HG02798 (cell line): ENCODE measurements around the gene STYXL2.

ENCODE experiments used
- ATAC-seq: cut with Tn5 transposase; IDR thresholded peaks from one replicate; pipeline ENCODE4 v1.9.1; 2021; ENCODE audit warnings: mild to moderate bottlenecking; ENCODE audit not compliant: unreplicated experiment, poor library complexity

STYXL2 gene

DNA sequence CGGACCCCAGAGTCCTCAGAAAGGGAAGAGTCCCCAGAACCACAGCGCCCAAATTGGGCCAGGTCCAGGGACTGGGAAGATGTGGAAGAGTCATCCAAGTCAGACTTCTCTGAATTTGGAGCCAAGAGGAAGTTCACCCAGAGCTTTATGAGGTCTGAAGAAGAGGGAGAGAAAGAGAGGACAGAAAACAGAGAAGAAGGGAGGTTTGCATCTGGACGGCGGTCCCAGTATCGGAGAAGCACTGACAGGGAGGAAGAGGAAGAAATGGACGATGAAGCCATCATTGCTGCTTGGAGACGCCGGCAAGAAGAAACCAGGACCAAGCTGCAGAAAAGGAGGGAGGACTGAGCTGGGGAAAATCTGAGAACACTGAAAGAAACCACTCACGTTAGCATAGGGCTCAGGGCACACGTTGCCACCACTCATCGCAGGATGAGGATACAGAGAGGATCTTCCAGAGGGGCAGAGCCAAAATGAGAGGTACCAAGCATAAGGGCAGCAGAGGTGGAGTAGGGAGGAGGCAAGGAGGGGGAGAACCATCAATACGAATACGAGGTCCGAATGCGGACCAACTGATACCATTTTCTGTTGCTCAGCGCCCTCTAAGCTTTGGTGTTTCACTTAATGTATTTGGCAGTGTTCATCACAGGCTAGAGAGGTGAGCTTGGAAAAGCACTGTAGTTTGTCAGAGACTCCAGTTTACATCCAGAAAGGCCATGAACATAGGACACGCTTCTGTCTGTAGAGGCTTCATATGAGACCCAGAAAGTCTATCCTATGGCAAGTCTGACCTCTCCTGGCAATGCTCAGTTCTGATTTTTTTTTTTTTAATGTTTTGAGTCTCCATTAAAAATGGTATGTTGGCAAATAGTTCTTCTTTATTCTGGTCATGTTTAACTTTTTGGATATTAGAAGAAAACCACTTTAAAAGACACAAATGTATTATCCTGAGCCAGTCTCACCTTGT is 34.7 kb downstream of the STYXL2 start:
- ATAC-seq = no peak

DNA sequence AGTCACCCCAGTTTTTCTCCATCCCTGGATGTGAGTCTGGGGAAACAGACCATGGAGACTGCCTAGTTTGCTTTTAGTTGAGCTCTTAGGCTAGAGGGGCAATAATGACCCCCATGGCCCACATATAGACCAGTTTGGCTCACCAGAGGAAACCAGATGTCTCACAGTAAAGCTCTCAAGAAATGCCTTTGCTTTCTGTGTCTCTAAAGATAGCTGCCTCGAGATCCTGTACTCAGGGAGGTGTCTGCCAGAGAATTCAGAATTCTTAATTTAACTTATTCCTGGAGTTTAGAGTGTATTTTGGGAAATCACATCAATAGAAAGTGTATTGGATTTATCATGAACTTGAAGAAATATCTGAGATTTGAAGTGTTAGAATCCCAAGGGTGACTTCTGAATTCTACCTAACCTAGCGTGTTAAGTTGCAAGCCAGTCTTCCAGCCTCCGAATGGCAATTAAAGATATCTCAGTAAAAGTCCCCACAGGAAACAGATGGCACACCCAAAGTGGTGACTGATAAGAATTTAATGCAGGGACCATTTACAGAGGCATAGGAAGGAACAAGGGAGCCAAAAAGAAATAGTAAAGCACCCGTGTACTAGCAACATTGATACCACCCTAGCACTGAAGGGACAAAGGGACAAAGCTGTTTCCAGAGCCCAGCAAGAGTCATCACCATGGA is 37.1 kb downstream of the STYXL2 start:
- no peak for ATAC-seq

DNA sequence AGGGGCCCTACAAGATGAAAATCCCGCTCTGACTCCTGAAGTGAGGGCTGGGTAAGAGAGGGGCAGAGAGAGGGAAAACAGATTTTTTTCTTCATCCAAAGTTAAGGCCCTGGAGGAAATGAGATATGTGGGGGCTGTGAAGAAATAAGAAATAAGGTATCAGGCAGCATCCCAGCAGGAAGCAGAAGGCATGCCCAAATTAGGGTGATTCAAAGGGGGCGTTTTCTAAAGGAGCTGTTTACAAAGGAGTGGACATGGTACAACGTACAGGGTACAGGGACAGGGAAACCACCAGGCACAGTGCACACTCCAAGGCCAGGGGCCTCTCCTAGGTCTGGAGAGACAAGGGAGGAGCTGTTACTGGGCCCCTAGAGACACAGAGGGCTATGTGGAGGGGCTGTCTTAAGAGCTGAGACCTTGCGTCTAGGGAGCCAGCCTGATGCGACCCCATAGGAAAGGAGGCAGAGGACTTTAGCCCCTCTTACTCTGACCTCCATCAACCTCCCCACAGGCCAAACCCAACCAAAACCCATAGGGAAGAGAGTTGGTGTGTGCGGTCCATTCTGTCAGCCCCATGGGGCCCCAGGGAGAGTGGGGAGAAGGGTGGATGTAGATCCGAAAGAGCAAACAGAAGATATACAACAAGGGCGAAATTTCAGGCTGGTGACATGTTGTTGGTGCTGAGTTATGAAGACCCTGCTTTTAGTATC is 38.6 kb downstream of the STYXL2 start:
- ATAC-seq = no peak

DNA sequence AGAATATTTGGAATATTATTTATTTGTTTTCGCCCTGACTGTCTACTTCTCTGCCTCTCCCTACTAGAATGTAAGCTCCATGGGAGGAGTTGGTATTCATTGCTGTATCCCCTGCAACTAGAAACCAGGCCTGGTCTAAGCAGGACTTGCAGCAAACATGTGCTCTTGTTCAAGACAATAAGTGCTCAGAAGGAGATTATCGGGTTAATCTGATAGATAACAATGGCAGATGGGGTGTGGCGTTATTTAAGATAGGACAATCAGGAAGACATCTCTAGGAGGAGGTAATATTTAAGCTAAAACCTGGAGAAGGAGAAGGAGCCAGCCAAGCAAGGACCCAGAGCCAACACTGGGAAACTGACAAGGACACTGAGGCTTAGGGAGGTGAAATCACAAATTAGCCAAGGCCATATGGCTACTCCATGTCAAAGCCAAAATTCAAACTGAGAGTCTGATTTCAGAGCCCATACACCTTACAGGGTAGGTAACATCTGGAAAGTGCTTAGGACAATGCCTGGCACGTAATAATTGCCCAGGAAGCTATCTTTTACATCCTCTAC is 41.5 kb downstream of the STYXL2 start:
- ATAC-seq = no peak

DNA sequence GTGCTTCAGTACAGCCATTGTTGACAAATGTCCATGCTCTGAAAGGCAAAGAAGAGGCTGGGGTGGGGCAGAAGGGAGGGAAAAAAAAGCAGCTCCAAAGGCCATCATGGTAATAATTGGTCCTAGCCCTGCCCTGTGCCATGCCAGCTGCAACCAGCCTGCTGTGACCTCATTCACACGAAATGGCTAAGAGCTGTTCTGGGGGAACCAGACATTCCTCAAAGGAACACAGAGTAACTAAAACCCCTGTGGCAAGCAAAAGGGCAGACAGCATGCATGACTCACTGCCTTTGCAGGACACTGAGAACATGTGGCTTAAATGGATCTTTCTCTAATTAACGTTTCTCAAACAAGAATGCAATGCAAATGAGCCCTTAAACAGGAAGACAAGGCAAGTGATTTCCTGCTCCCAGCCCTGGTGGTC is 42.3 kb downstream of the STYXL2 start:
- no peak for ATAC-seq

DNA sequence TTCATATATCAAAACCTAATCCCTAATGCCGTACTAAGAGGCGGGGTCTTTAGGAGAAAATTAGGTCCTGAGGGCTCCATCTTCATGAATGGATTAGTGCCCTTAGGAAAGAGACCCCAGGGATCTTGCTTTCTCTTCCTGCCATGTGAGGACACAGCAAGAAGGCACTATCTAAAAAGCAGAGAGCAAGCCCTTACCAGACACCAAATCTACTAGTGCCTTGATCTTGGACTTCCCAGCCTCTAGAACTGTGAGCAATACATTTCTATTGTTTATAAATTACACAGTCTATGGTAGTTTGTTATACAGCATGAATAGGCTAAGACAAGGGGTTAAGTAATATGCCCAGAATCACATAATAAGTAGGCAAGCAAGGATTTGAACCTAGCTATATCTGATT is 42.9 kb downstream of the STYXL2 start:
- no peak for ATAC-seq

DNA sequence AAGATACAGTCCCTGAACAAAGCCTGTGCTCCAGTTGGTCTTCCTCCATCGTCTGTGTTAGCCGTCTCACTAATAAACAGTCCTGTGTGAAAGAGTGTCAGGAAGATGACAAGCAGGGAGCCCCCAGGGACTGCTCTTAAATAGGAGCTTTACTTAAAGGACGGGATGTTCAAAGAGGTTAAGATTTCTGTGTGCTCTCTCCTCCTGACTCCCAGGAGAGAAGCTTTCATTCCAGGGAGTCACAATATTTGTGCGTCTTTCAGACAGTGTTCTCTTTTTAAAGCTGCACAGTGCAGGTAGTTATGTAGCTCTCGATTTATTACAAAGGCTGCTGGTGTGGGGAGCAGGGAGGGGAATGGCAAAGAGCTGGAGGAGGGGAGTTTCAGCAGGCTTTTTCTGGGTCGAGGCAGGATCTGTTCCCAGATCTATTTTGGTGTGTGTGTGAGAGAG is 43.5 kb downstream of the STYXL2 start:
- no peak for ATAC-seq

DNA sequence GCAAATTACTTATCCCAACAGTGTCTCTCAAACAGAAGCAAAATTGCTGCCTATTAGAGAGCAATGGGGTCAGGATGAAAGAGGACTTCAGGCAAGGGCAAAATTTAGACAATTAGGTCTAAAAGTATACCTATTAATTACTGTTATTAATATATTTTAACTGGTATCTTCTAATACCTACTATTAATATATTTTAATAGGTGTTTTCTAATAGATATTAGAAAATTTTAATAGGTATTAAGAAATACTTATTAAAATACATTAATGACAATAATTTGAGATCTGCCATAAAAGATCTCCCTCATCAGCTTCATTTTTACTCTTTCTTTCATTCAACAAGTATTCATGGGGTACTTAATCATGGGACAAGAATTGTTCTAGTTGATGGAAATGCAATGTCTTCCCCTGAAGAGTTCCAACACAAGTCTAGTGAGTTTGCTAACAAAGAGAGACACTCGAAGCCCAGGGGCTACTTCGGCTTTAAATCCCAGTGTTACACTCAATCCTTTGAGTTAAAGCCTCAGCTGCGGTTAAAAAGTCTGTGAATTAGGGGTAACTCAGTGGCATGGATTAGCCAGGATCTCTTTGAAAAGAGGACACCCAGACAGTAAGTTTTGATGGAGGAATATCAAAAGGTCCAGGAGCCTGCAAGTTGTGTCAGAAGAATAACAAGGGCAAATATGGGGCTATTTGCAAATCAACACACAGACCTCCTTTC is 44.1 kb downstream of the STYXL2 start:
- ATAC-seq = no peak

DNA sequence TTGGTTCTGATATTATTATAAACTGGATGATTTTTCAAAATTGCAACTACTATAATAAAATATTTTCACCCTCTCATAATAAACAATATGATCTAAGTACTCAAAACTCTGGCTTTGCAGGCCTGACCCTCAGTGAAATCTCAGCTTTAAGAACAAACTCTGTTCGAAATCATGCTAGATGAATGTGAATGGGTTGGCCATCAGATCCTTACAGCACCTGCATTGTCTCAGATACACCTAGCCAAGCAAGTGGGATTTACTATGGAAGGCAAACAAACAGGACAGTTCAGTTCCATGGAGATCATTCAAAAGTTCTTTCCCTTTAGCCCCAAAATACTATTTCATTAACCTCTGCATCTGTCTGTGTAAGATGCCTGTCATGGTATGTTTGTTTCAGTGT is 44.8 kb downstream of the STYXL2 start:
- no peak for ATAC-seq

DNA sequence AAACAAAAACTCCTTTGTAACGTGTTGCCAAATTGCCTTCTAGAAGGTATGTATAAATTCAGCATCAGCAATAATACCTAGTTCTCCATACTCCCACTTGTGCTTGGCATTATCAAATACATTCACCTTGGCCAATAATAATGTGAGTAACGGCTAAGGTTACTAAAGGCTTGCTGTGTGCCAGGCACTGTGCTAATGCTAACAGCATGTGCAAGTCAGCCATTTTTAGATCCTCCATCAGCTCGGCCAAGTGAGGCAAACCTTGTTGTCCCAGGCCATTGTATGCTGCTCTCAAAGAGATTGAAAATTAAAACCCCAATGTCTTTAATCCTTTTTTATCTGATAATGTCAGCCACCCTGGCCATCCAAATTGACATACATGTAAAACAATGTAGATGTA is 48.1 kb downstream of the STYXL2 start:
- ATAC-seq = no peak
